ENCODE measurements around the gene SUOX.

The SUOX gene

DNA sequence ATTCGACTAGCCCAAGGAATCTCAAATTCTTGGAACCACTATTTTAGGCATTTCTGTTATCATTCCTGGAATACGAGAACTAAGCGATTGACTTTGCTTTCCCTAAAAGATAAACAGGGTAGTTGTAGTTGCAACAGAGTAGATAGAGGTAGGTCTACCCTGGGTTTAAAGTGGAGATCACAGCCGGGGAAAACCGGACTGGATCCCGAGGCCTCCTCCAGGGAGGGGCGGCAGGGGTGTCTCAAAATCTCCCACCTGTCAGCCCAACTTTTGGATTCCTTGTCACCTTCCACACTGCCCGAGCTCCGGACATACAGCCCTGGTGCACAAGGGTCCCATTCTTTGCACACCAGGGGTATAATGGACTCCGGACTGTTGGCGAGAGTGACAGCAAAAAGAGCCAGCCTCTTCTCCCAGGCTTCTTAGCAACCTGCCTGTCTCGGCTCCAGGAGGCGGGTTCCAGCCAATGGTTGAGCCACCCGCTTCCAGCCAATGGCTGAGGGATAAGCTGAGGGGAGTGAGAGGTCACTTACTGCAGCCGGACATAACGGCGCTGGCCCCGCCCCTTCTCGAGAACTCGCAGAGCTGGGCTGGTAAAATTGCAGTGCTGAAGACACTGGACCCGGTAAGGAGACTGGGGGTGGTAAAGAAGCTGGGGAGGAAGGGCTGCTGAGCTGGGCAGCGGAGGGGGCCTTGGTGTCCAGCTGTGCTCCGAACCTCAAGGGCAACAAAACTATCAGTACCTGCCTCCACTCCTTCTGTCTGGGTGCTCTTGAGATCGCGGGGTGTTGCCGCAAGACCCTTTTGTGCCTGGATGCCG lies at the start of gene SUOX:
Gene SUOX, plus strand, starts transcription at position 562 of the 820 bp plus-strand sequence. CDS start 4,946 bp downstream, outside the sequence.
- TF ChIP-seq SP1 (IDR thresholded peaks at IDR 0.05) = no peak
- no peak for TF ChIP-seq HDGF (IDR thresholded peaks at IDR 0.05; ENCODE audit: borderline replicate concordance)
- TF ChIP-seq BHLHE40 (IDR thresholded peaks at IDR 0.05; ENCODE audit: borderline replicate concordance) = no peak
- TF ChIP-seq, protein P1, sequence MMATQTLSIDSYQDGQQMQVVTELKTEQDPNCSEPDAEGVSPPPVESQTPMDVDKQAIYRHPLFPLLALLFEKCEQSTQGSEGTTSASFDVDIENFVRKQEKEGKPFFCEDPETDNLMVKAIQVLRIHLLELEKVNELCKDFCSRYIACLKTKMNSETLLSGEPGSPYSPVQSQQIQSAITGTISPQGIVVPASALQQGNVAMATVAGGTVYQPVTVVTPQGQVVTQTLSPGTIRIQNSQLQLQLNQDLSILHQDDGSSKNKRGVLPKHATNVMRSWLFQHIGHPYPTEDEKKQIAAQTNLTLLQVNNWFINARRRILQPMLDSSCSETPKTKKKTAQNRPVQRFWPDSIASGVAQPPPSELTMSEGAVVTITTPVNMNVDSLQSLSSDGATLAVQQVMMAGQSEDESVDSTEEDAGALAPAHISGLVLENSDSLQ (IDR thresholded peaks at IDR 0.05) = peak; percentile 98
- TF ChIP-seq ARNT (IDR thresholded peaks at IDR 0.05) = no peak
- ChIA-PET POLR2A (interaction anchor here (0.8 to 3.1 kb wide), 14 partner anchors 10 to 193 kb away, joined by 3 to 27 read pairs (median 6); partner anchors contain the start of genes RAB5B, SMARCC2 and ZC3H10), CTCF (interaction anchor here (0.7 to 2.6 kb wide), 10 partner anchors 10 to 258 kb away, joined by 3 to 21 read pairs (median 6); no protein-coding TSS in a partner anchor)
- peak; percentile 94 for DNase-seq (ENCODE audit: extremely low spot score)

DNA sequence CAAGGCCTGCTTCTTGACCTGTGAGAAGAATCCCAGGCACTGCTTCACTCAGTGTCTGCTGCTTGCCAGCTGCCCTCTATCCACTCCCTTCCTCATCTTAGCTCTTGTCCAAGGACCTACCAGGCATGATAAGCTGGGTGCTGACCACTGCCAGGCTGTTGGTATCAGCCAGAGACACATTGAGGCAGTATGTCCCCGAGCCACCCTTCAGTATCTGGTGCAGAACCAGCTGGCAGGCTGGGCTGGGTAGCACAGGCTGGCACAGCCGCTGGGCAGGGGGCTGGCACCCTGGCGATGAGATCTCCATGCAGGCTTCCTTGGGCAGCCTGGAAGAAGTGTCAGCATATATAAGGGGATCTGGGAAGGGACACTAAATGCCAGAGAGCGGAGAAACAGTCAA lies 41.7 kb upstream of the SUOX start:
- CTCF ChIA-PET = interaction anchor here (0.7 kb wide), 1 partner anchor 19 kb away, joined by 3 read pairs; no protein-coding TSS in a partner anchor
- no peak for DNase-seq (ENCODE audit: extremely low spot score)
- POLR2A ChIA-PET = interaction anchor here (1.6 kb wide), 1 partner anchor 19 kb away, joined by 7 read pairs; the partner anchor contains the start of gene RAB5B
- TF ChIP-seq FOXA1 (IDR thresholded peaks at IDR 0.05) = no peak
- no peak for TF ChIP-seq TARDBP (IDR thresholded peaks at IDR 0.05)
- TF ChIP-seq ELF4 (IDR thresholded peaks at IDR 0.05) = no peak
- TF ChIP-seq FOXK2 (IDR thresholded peaks at IDR 0.05) = no peak

DNA sequence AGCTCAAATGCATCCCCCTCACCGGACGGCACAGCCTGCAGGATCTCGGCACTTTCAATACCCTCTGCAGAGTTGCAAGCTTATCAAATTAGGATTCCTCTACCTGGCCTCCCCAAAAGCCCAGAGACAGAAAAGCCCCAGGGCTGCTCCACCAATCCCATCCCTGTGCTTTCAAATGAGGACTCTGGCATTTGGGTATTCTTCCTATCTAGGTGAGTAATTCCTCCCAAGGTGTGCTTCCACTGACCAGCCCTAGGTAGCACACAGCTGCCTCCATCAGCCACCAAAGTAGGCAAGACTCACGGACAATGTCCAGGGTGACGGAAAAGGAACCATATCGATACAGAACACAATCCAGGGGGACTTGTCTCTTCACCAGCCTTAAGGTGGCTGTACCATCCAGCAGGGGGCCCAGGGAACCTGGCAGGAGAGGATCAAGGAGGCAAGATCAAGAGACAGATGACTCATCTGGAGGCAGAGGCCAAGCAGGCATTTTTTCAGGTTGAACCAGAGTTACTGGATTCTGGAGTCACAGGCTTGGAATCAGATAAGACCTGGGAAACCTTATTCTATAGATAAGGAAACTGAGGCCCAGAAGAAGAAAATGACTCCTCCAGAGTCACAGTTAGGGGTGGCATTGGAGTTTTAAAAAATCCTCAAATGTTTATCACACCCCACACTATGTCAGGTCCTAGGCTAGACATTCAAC lies 41.1 kb upstream of the SUOX start:
- no peak for DNase-seq (ENCODE audit: extremely low spot score)
- ChIA-PET CTCF (interaction anchor here (1.0 kb wide), 1 partner anchor 13 kb away, joined by 3 read pairs; no protein-coding TSS in a partner anchor), POLR2A (interaction anchor here (0.9 to 1.6 kb wide), 2 partner anchors 13 to 18 kb away, joined by 3 to 7 read pairs; partner anchors contain the start of gene RAB5B)
- TF ChIP-seq SP1 (IDR thresholded peaks at IDR 0.05) (no peak), FOXM1 (IDR thresholded peaks at IDR 0.05; ENCODE audit: borderline replicate concordance) (no peak), HDGF (IDR thresholded peaks at IDR 0.05; ENCODE audit: borderline replicate concordance) (no peak), CTBP1 (IDR thresholded peaks at IDR 0.05; ENCODE audit: borderline replicate concordance) (no peak), L3MBTL2 (conservative IDR thresholded peaks at IDR 0.05) (no peak), SUZ12 (IDR thresholded peaks at IDR 0.05) (no peak), BHLHE40 (IDR thresholded peaks at IDR 0.05; ENCODE audit: borderline replicate concordance) (no peak), LEF1 (IDR thresholded peaks at IDR 0.05; ENCODE audit: borderline replicate concordance) (no peak), FOXA1 (IDR thresholded peaks at IDR 0.05) (no peak), NFRKB (IDR thresholded peaks at IDR 0.05) (no peak)
- TF ChIP-seq, protein P1 (IDR thresholded peaks at IDR 0.05) = no peak

DNA sequence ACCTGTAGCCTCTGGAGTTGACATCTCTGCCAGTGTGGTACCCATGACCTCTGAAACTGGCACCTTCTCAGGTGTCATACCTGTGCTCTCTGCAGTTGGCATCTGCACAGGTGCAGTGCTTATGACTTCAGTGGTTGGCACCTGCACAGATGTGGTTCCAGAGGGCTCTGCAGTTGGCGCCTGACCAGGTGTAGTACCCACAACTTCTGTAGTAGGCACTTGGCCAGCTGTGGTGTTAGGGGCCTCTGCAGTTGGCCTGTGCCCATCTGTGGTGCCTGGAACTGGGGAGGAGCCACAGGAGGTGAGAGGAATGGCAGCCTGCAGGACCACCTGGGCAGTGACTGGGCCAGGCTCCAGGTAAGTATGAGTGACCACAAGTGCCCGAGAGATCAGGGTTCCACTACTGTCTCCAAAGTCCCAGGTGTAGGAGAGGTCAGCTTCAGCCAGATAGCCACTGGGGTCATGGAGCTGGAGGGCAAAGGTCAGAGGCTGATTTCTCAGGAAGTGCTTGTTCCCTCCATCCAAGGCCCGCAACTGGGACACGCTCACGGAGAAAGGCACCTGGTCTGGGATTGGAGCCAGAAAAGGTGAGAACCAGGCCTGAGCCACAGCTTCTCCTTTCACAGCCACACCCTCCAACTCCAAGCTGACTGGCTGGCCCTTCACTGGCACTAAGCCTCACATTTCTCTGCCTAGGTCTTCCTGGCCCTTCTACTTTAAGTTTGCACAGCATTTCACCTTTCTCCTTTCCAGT lies 39.8 kb upstream of the SUOX start:
- ChIA-PET CTCF (interaction anchor here (1.0 kb wide), 1 partner anchor 11 kb away, joined by 3 read pairs; no protein-coding TSS in a partner anchor), POLR2A (interaction anchor here (0.9 kb wide), 1 partner anchor 11 kb away, joined by 3 read pairs; no protein-coding TSS in a partner anchor)
- DNase-seq (ENCODE audit: extremely low spot score) = no peak
- TF ChIP-seq FOXK2 (IDR thresholded peaks at IDR 0.05) (no peak), SP1 (IDR thresholded peaks at IDR 0.05) (no peak), ELF4 (IDR thresholded peaks at IDR 0.05) (no peak), FOXM1 (IDR thresholded peaks at IDR 0.05; ENCODE audit: borderline replicate concordance) (no peak), TARDBP (IDR thresholded peaks at IDR 0.05) (no peak), ARNT (IDR thresholded peaks at IDR 0.05) (no peak), FOXA1 (IDR thresholded peaks at IDR 0.05) (no peak), HDGF (IDR thresholded peaks at IDR 0.05; ENCODE audit: borderline replicate concordance) (no peak), LEF1 (IDR thresholded peaks at IDR 0.05; ENCODE audit: borderline replicate concordance) (no peak), ZNF384 (IDR thresholded peaks at IDR 0.05) (no peak), BHLHE40 (IDR thresholded peaks at IDR 0.05; ENCODE audit: borderline replicate concordance) (no peak), SUZ12 (IDR thresholded peaks at IDR 0.05) (no peak), NFRKB (IDR thresholded peaks at IDR 0.05) (no peak), L3MBTL2 (conservative IDR thresholded peaks at IDR 0.05) (no peak), CTBP1 (IDR thresholded peaks at IDR 0.05; ENCODE audit: borderline replicate concordance) (no peak)
- TF ChIP-seq, protein P1 (IDR thresholded peaks at IDR 0.05) = no peak

DNA sequence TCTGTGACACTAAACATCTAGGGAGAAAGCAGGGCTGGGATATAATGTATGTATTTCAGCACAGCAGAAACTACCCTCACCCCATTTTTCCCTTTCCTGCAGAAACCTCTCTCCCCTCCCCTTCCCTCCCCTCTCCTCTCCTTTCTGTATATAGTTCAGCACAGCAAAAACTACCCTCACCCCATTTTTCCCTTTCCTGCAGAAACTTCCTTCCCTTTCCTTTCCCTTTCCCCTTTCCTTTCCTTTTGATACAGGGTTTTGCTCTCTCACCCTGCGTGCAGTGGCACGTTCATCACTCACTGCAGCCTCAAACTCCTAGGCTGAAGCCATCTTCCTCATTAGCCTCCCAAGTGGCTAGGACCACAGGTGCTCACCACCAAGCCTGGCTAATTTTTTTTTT lies 33.3 kb upstream of the SUOX start:
- no peak for DNase-seq (ENCODE audit: extremely low spot score)
- CTCF ChIA-PET = no interaction called here
- TF ChIP-seq LEF1 (IDR thresholded peaks at IDR 0.05; ENCODE audit: borderline replicate concordance) (no peak), NFRKB (IDR thresholded peaks at IDR 0.05) (no peak), ARNT (IDR thresholded peaks at IDR 0.05) (no peak), HDGF (IDR thresholded peaks at IDR 0.05; ENCODE audit: borderline replicate concordance) (no peak), BHLHE40 (IDR thresholded peaks at IDR 0.05; ENCODE audit: borderline replicate concordance) (no peak), FOXK2 (IDR thresholded peaks at IDR 0.05) (no peak), SUZ12 (IDR thresholded peaks at IDR 0.05) (no peak), ELF4 (IDR thresholded peaks at IDR 0.05) (no peak)
- TF ChIP-seq, protein P1 (IDR thresholded peaks at IDR 0.05) = no peak
- POLR2A ChIA-PET = no interaction called here
